GM06990 (cell line): Measurements from ENCODE around the gene FAM241B.

Experiments
- DNase-seq: peaks from one replicate; pipeline ENCODE4 v3.0.0-alpha.2; 2011; ENCODE audit not compliant: insufficient read length; ENCODE audit errors: extremely low read depth
- H3K27me3 ChIP-seq: replicated peaks from 2 replicates; pipeline ENCODE4 v1.6.0; 2011; ENCODE audit warnings: low read length; ENCODE audit not compliant: control insufficient read depth, insufficient read depth
- H3K36me3 ChIP-seq: 2 replicates; pipeline ENCODE4 v1.5.1; 2011; ENCODE audit warnings: low read length; ENCODE audit not compliant: control insufficient read depth, insufficient read depth
- H3K4me3 ChIP-seq: replicated peaks from 2 replicates; pipeline ENCODE4 v1.5.1; 2011; ENCODE audit warnings: low read depth, mild to moderate bottlenecking, control low read depth, low read length
- TF ChIP-seq, protein P1 (sequence below): IDR thresholded peaks from 2 replicates; pipeline ENCODE4 v1.5.1; 2011; ENCODE audit warnings: low read length, control low read depth, mild to moderate bottlenecking, inconsistent platforms; ENCODE audit not compliant: insufficient read depth, poor library complexity, severe bottlenecking

The FAM241B gene

GRCh38 chr10:69679736-69680135, 49.7 kb downstream of the FAM241B start:
- Histone ChIP-seq H3K27me3 (no peaks in the 10 kb centered on the region; the same call in none of the 2 replicates), H3K4me3 (no peak overlapping the region), H3K36me3 (no peaks in the 10 kb centered on the region)
- TF ChIP-seq, protein P1, sequence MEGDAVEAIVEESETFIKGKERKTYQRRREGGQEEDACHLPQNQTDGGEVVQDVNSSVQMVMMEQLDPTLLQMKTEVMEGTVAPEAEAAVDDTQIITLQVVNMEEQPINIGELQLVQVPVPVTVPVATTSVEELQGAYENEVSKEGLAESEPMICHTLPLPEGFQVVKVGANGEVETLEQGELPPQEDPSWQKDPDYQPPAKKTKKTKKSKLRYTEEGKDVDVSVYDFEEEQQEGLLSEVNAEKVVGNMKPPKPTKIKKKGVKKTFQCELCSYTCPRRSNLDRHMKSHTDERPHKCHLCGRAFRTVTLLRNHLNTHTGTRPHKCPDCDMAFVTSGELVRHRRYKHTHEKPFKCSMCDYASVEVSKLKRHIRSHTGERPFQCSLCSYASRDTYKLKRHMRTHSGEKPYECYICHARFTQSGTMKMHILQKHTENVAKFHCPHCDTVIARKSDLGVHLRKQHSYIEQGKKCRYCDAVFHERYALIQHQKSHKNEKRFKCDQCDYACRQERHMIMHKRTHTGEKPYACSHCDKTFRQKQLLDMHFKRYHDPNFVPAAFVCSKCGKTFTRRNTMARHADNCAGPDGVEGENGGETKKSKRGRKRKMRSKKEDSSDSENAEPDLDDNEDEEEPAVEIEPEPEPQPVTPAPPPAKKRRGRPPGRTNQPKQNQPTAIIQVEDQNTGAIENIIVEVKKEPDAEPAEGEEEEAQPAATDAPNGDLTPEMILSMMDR: no peak
- DNase-seq: no peak

DNA sequence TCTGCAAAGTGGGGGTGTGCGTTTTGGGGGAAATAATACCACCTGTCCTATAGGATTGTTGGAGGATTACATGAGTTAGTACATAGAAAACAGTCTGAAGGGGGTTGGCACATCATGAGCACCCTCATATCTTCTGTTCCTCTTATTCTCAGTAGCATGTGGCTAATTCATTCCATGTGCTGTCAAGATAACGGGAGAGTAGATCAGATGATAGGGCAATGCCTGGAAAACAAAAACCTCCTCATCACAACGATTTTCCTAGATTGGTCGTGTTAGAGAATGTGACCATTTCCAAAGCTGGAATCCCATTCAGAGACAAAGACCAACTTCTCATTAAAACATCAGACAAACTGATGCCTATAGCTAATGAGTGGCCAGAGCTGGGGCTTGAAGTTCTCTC, 50.6 kb downstream of the FAM241B start:
- H3K4me3 ChIP-seq: no peak overlapping the region
- no peak for DNase-seq
- TF ChIP-seq, protein P1: no peak
- no peaks in the 10 kb centered on the region; the same call in none of the 2 replicates for H3K27me3 ChIP-seq
- H3K36me3 ChIP-seq: no peaks in the 10 kb centered on the region

DNA sequence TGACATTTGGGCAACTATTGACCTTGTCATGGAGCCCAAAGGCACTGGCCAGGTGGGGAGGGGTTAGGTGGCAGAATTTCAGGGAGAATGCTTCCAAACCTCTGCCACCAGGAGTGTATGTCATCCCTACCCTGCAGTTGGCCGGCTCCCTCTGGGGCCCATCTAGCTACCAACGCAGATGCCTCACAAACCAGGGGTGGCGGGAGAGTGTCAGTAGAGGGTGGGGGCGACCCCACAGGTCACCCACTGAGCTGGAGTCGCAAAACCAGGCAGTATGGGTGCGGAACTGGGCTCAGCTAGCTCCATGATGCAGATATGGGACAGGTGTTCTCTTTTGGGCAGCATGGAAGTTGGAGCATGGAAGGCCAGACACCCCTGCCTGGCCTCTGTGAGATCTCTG, 51.4 kb downstream of the FAM241B start:
- no peaks in the 10 kb centered on the region; the same call in none of the 2 replicates for H3K27me3 ChIP-seq
- TF ChIP-seq, protein P1: no peak

GRCh38 chr10:69682955-69683474, 53.0 kb downstream of the FAM241B start:
- TF ChIP-seq, protein P1: no peak
- no peaks in the 10 kb centered on the region for H3K36me3 ChIP-seq
- DNase-seq: no peak

More for the DNA sequence above, 51.4 kb downstream of the FAM241B start:
- no peak for DNase-seq
- H3K4me3 ChIP-seq: no peak overlapping the region
- H3K36me3 ChIP-seq: no peaks in the 10 kb centered on the region

More at GRCh38 chr10:69682955-69683474, 53.0 kb downstream of the FAM241B start:
- Histone ChIP-seq H3K27me3 (peaks cover 1% of the 10 kb centered on the region), H3K4me3 (no peak overlapping the region)
